ENCODE results near the gene RBBP5.

The RBBP5 gene

GRCh38 chr1:205049479-205049878 is 72.3 kb downstream of the RBBP5 start:
- H3K9me3 ChIP-seq (ENCODE audit: control insufficient read depth in 2 of 2, low read length in 2 of 2): no peaks in the 10 kb centered on the region

GRCh38 chr1:205048382-205048781 is 73.4 kb downstream of the RBBP5 start:
- H3K9ac ChIP-seq (ENCODE audit: low read depth in 1 of 2, low read length in 2 of 2): no peak overlapping the region
- H3K27ac ChIP-seq (ENCODE audit: low read depth in 2 of 2, low read length in 2 of 2): no peak overlapping the region
- no peaks in the 10 kb centered on the region for H3K4me1 ChIP-seq (ENCODE audit: control insufficient read depth in 2 of 2, insufficient read depth in 2 of 2, low read length in 2 of 2)
- no peak overlapping the region for H3K4me3 ChIP-seq (ENCODE audit: low read length in 2 of 2)
- H3K9me3 ChIP-seq (ENCODE audit: control insufficient read depth in 2 of 2, low read length in 2 of 2): no peaks in the 10 kb centered on the region
- H3K36me3 ChIP-seq (ENCODE audit: control insufficient read depth in 2 of 2, insufficient read depth in 2 of 2, low read length in 2 of 2): no peaks in the 10 kb centered on the region
- H3K27me3 ChIP-seq (ENCODE audit: control insufficient read depth in 2 of 2, insufficient read depth in 2 of 2, low read length in 2 of 2): peaks cover 16 to 24% of the 10 kb centered on the region in 2 donors

More at GRCh38 chr1:205049479-205049878, 72.3 kb downstream of the RBBP5 start:
- H3K27me3 ChIP-seq (ENCODE audit: control insufficient read depth in 2 of 2, insufficient read depth in 2 of 2, low read length in 2 of 2): peaks cover 12 to 16% of the 10 kb centered on the region in 2 donors
- no peaks in the 10 kb centered on the region for H3K4me1 ChIP-seq (ENCODE audit: control insufficient read depth in 2 of 2, insufficient read depth in 2 of 2, low read length in 2 of 2)
- no peak overlapping the region for H3K4me3 ChIP-seq (ENCODE audit: low read length in 2 of 2)
- H3K9ac ChIP-seq (ENCODE audit: low read depth in 1 of 2, low read length in 2 of 2): no peak overlapping the region
- H3K27ac ChIP-seq (ENCODE audit: low read depth in 2 of 2, low read length in 2 of 2): no peak overlapping the region
- H3K36me3 ChIP-seq (ENCODE audit: control insufficient read depth in 2 of 2, insufficient read depth in 2 of 2, low read length in 2 of 2): no peaks in the 10 kb centered on the region

- Histone ChIP-seq H3K4me1 (ENCODE audit: control insufficient read depth in 2 of 2, insufficient read depth in 2 of 2, low read length in 2 of 2) (no peaks in the 10 kb centered on the region), H3K9ac (ENCODE audit: low read depth in 1 of 2, low read length in 2 of 2) (no peak overlapping the region), H3K27me3 (ENCODE audit: control insufficient read depth in 2 of 2, insufficient read depth in 2 of 2, low read length in 2 of 2) (peaks cover 17 to 26% of the 10 kb centered on the region in 2 donors), H3K36me3 (ENCODE audit: control insufficient read depth in 2 of 2, insufficient read depth in 2 of 2, low read length in 2 of 2) (no peaks in the 10 kb centered on the region), H3K27ac (ENCODE audit: low read depth in 2 of 2, low read length in 2 of 2) (no peak overlapping the region), H3K9me3 (ENCODE audit: control insufficient read depth in 2 of 2, low read length in 2 of 2) (no peaks in the 10 kb centered on the region), H3K4me3 (ENCODE audit: low read length in 2 of 2) (no peak overlapping the region)
Observed at GRCh38 chr1:205047764-205048231, 74.0 kb downstream of the RBBP5 start.

- Histone ChIP-seq H3K9me3 (ENCODE audit: control insufficient read depth in 2 of 2, low read length in 2 of 2) (no peaks in the 10 kb centered on the region), H3K4me3 (ENCODE audit: low read length in 2 of 2) (no peak overlapping the region), H3K9ac (ENCODE audit: low read depth in 1 of 2, low read length in 2 of 2) (no peak overlapping the region), H3K27me3 (ENCODE audit: control insufficient read depth in 2 of 2, insufficient read depth in 2 of 2, low read length in 2 of 2) (peaks cover 21 to 30% of the 10 kb centered on the region in 2 donors), H3K27ac (ENCODE audit: low read depth in 2 of 2, low read length in 2 of 2) (no peak overlapping the region), H3K36me3 (ENCODE audit: control insufficient read depth in 2 of 2, insufficient read depth in 2 of 2, low read length in 2 of 2) (no peaks in the 10 kb centered on the region), H3K4me1 (ENCODE audit: control insufficient read depth in 2 of 2, insufficient read depth in 2 of 2, low read length in 2 of 2) (no peaks in the 10 kb centered on the region)
Observed at GRCh38 chr1:205046870-205047269, 74.9 kb downstream of the RBBP5 start.

GRCh38 chr1:205045146-205045545 is 76.6 kb downstream of the RBBP5 start:
- Histone ChIP-seq H3K36me3 (ENCODE audit: control insufficient read depth in 2 of 2, insufficient read depth in 2 of 2, low read length in 2 of 2) (no peaks in the 10 kb centered on the region), H3K9me3 (ENCODE audit: control insufficient read depth in 2 of 2, low read length in 2 of 2) (no peaks in the 10 kb centered on the region), H3K4me3 (ENCODE audit: low read length in 2 of 2) (no peak overlapping the region), H3K27ac (ENCODE audit: low read depth in 2 of 2, low read length in 2 of 2) (no peak overlapping the region), H3K4me1 (ENCODE audit: control insufficient read depth in 2 of 2, insufficient read depth in 2 of 2, low read length in 2 of 2) (no peaks in the 10 kb centered on the region), H3K27me3 (ENCODE audit: control insufficient read depth in 2 of 2, insufficient read depth in 2 of 2, low read length in 2 of 2) (peaks cover 30 to 33% of the 10 kb centered on the region in 2 donors), H3K9ac (ENCODE audit: low read depth in 1 of 2, low read length in 2 of 2) (no peak overlapping the region)

- Histone ChIP-seq H3K27me3 (ENCODE audit: control insufficient read depth in 2 of 2, insufficient read depth in 2 of 2, low read length in 2 of 2) (peaks cover 30 to 33% of the 10 kb centered on the region in 2 donors), H3K9ac (ENCODE audit: low read depth in 1 of 2, low read length in 2 of 2) (no peak overlapping the region), H3K9me3 (ENCODE audit: control insufficient read depth in 2 of 2, low read length in 2 of 2) (no peaks in the 10 kb centered on the region), H3K4me3 (ENCODE audit: low read length in 2 of 2) (no peak overlapping the region), H3K36me3 (ENCODE audit: control insufficient read depth in 2 of 2, insufficient read depth in 2 of 2, low read length in 2 of 2) (no peaks in the 10 kb centered on the region), H3K27ac (ENCODE audit: low read depth in 2 of 2, low read length in 2 of 2) (no peak overlapping the region), H3K4me1 (ENCODE audit: control insufficient read depth in 2 of 2, insufficient read depth in 2 of 2, low read length in 2 of 2) (no peaks in the 10 kb centered on the region)
Observed at GRCh38 chr1:205044741-205045140, 77.0 kb downstream of the RBBP5 start.

GRCh38 chr1:205043866-205044265 is 77.9 kb downstream of the RBBP5 start:
- H3K9ac ChIP-seq (ENCODE audit: low read depth in 1 of 2, low read length in 2 of 2): no peak overlapping the region
- H3K27me3 ChIP-seq (ENCODE audit: control insufficient read depth in 2 of 2, insufficient read depth in 2 of 2, low read length in 2 of 2): peaks cover 30 to 33% of the 10 kb centered on the region in 2 donors
- H3K4me1 ChIP-seq (ENCODE audit: control insufficient read depth in 2 of 2, insufficient read depth in 2 of 2, low read length in 2 of 2): no peaks in the 10 kb centered on the region
- H3K9me3 ChIP-seq (ENCODE audit: control insufficient read depth in 2 of 2, low read length in 2 of 2): no peaks in the 10 kb centered on the region
- no peak overlapping the region for H3K27ac ChIP-seq (ENCODE audit: low read depth in 2 of 2, low read length in 2 of 2)
- no peak overlapping the region for H3K4me3 ChIP-seq (ENCODE audit: low read length in 2 of 2)
- H3K36me3 ChIP-seq (ENCODE audit: control insufficient read depth in 2 of 2, insufficient read depth in 2 of 2, low read length in 2 of 2): no peaks in the 10 kb centered on the region

- H3K27me3 ChIP-seq (ENCODE audit: control insufficient read depth in 2 of 2, insufficient read depth in 2 of 2, low read length in 2 of 2): peaks cover 31 to 33% of the 10 kb centered on the region in 2 donors
- H3K9ac ChIP-seq (ENCODE audit: low read depth in 1 of 2, low read length in 2 of 2): no peak within 1 kb of the TSS
- H3K4me1 ChIP-seq (ENCODE audit: control insufficient read depth in 2 of 2, insufficient read depth in 2 of 2, low read length in 2 of 2): no peaks in the 10 kb centered on the region
- no peak within 1 kb of the TSS for H3K4me3 ChIP-seq (ENCODE audit: low read length in 2 of 2)
- no peak within 1 kb of the TSS for H3K27ac ChIP-seq (ENCODE audit: low read depth in 2 of 2, low read length in 2 of 2)
- no peaks in the 10 kb centered on the region for H3K9me3 ChIP-seq (ENCODE audit: control insufficient read depth in 2 of 2, low read length in 2 of 2)
- no peaks in the 10 kb centered on the region for H3K36me3 ChIP-seq (ENCODE audit: control insufficient read depth in 2 of 2, insufficient read depth in 2 of 2, low read length in 2 of 2)
Observed at GRCh38 chr1:205042911-205043806, 78.6 kb downstream of the RBBP5 start, which contains the start of gene CNTN2. TSS of gene CNTN2 (plus strand) at chr1:205043212. CDS start at chr1:205053186, 9,974 bp downstream.

GRCh38 chr1:205041998-205042910 is 79.5 kb downstream of the RBBP5 start:
- H3K9ac ChIP-seq (ENCODE audit: low read depth in 1 of 2, low read length in 2 of 2): no peak overlapping the region
- no peaks in the 10 kb centered on the region for H3K36me3 ChIP-seq (ENCODE audit: control insufficient read depth in 2 of 2, insufficient read depth in 2 of 2, low read length in 2 of 2)
- H3K27ac ChIP-seq (ENCODE audit: low read depth in 2 of 2, low read length in 2 of 2): no peak overlapping the region
- H3K4me3 ChIP-seq (ENCODE audit: low read length in 2 of 2): no peak overlapping the region
- peaks cover 30 to 33% of the 10 kb centered on the region in 2 donors for H3K27me3 ChIP-seq (ENCODE audit: control insufficient read depth in 2 of 2, insufficient read depth in 2 of 2, low read length in 2 of 2)
- no peaks in the 10 kb centered on the region for H3K9me3 ChIP-seq (ENCODE audit: control insufficient read depth in 2 of 2, low read length in 2 of 2)
- no peaks in the 10 kb centered on the region for H3K4me1 ChIP-seq (ENCODE audit: control insufficient read depth in 2 of 2, insufficient read depth in 2 of 2, low read length in 2 of 2)

All from mucosa of rectum (tissue), 2 donors.